Measurements from ENCODE around the gene SMAD4. TPM values are rescaled to one million over a fixed set of nuclear protein-coding genes. Genes with fewer than 3 reads are reported as not detected.

The SMAD4 gene
- polyA plus RNA-seq, 3 donors: 21.0 to 34.0 (median 29.1) TPM

- Mint-ChIP-seq H3K27ac (no peak overlapping the region), H3K27me3 (ENCODE audit: low read depth in 3 of 3) (no peaks in the 10 kb centered on the region), H3K9me3 (no peaks in the 10 kb centered on the region), H3K4me1 (no peaks in the 10 kb centered on the region), H3K36me3 (peaks cover 55 to 84% of the 10 kb centered on the region in 2 donors), H3K4me3 (no peak overlapping the region)
- no peak overlapping the region for H3K4me3 ChIP-seq (replicated peaks in 1 of 3; ENCODE audit: low read depth in 2 of 3, low read length in 3 of 3)
- H3K27me3 ChIP-seq (ENCODE audit: control insufficient read depth in 2 of 2, insufficient read depth in 2 of 2, low read length in 2 of 2): no peaks in the 10 kb centered on the region
- no peaks in the 10 kb centered on the region for H3K9me3 ChIP-seq (replicated peaks in 1 of 2; ENCODE audit: control insufficient read depth in 1 of 2, insufficient read depth in 1 of 2, low read length in 2 of 2)
- no peak overlapping the region for H2AFZ ChIP-seq (ENCODE audit: insufficient read depth, low read depth, low read length, poor library complexity, severe bottlenecking)
- no peak for DNase-seq
- no peak overlapping the region for H3K27ac ChIP-seq (ENCODE audit: low read depth in 1 of 2, low read length in 2 of 2)
- H3K9ac ChIP-seq (ENCODE audit: insufficient read depth, low read length, poor library complexity, severe bottlenecking): no peak overlapping the region
- peaks cover under 1% of the 10 kb centered on the region for H3K79me2 ChIP-seq (ENCODE audit: insufficient read depth, low read length)
- no peak overlapping the region for H3K4me2 ChIP-seq (replicated peaks; ENCODE audit: extremely low read depth, low read length, poor library complexity, severe bottlenecking)
- intact Hi-C loops (cut with micrococcal nuclease): no loop called here
- H3K4me1 ChIP-seq (ENCODE audit: control insufficient read depth in 1 of 2, insufficient read depth in 2 of 2, low read length in 2 of 2): no peaks in the 10 kb centered on the region
- TF ChIP-seq CTCF (IDR thresholded peaks at IDR 0.05): no peak
- WGBS (ENCODE audit: insufficient coverage): no CpG with 5 or more reads among the region's 3 CpGs
- peaks cover 28% of the 10 kb centered on the region for H4K20me1 ChIP-seq (ENCODE audit: insufficient read depth, low read length)
- H3K36me3 ChIP-seq (replicated peaks in 1 of 2; ENCODE audit: control insufficient read depth in 1 of 2, insufficient read depth in 2 of 2, low read length in 2 of 2): peaks cover 73 to 96% of the 10 kb centered on the region in 2 donors
Measured at GRCh38 chr18:51059969-51060368, 30.0 kb downstream of the SMAD4 start.

GRCh38 chr18:51064256-51064655 is 34.2 kb downstream of the SMAD4 start:
- H3K27me3 Mint-ChIP-seq (ENCODE audit: low read depth in 3 of 3): no peaks in the 10 kb centered on the region
- Histone ChIP-seq H3K4me2 (replicated peaks; ENCODE audit: extremely low read depth, low read length, poor library complexity, severe bottlenecking) (no peak overlapping the region), H3K79me2 (ENCODE audit: insufficient read depth, low read length) (no peaks in the 10 kb centered on the region), H3K4me3 (replicated peaks in 1 of 3; ENCODE audit: low read depth in 2 of 3, low read length in 3 of 3) (no peak overlapping the region), H3K4me1 (ENCODE audit: control insufficient read depth in 1 of 2, insufficient read depth in 2 of 2, low read length in 2 of 2) (no peaks in the 10 kb centered on the region), H3K36me3 (replicated peaks in 1 of 2; ENCODE audit: control insufficient read depth in 1 of 2, insufficient read depth in 2 of 2, low read length in 2 of 2) (peaks cover 74 to 95% of the 10 kb centered on the region in 2 donors), H3K27ac (ENCODE audit: low read depth in 1 of 2, low read length in 2 of 2) (no peak overlapping the region), H3K27me3 (ENCODE audit: control insufficient read depth in 2 of 2, insufficient read depth in 2 of 2, low read length in 2 of 2) (no peaks in the 10 kb centered on the region), H4K20me1 (ENCODE audit: insufficient read depth, low read length) (peaks cover 18% of the 10 kb centered on the region), H3K9me3 (replicated peaks in 1 of 2; ENCODE audit: control insufficient read depth in 1 of 2, insufficient read depth in 1 of 2, low read length in 2 of 2) (no peaks in the 10 kb centered on the region), H2AFZ (ENCODE audit: insufficient read depth, low read depth, low read length, poor library complexity, severe bottlenecking) (no peak overlapping the region), H3K9ac (ENCODE audit: insufficient read depth, low read length, poor library complexity, severe bottlenecking) (no peak overlapping the region)
- intact Hi-C loops (cut with micrococcal nuclease): no loop called here
- peaks cover 2% of the 10 kb centered on the region for H3K4me1 Mint-ChIP-seq
- TF ChIP-seq CTCF (IDR thresholded peaks at IDR 0.05): no peak
- no peak overlapping the region for H3K4me3 Mint-ChIP-seq
- peaks cover 46 to 72% of the 10 kb centered on the region in 2 donors for H3K36me3 Mint-ChIP-seq
- H3K9me3 Mint-ChIP-seq: no peaks in the 10 kb centered on the region
- no peak for DNase-seq
- H3K27ac Mint-ChIP-seq: peak overlapping the region in 1 of 7 donors; percentile 14
